Measurements from ENCODE around the gene TEKT5.

The TEKT5 gene

DNA sequence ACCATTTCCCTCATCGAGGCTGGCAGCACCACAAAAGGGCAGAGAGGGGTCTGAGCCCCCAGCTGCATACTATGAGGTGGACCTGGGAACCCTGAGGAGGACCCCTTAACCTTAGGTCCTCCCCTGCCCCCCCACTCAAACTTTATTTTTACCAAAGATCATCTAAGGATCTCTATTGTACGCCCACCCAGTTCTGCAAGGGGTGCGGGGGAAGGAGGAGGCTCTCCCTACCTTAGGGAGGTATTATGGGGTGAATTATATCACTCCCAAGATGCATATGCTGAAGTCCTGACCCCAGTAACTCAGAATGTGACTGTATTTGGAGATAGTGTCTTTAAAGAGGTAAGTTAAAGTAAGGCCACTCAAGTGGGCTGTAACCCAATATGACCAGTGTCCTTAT, 87.6 kb downstream of the TEKT5 start:
- no peak for DNase-seq

- no peak for DNase-seq
Measured at GRCh38 chr16:10606607-10607006, 88.1 kb downstream of the TEKT5 start.

DNA sequence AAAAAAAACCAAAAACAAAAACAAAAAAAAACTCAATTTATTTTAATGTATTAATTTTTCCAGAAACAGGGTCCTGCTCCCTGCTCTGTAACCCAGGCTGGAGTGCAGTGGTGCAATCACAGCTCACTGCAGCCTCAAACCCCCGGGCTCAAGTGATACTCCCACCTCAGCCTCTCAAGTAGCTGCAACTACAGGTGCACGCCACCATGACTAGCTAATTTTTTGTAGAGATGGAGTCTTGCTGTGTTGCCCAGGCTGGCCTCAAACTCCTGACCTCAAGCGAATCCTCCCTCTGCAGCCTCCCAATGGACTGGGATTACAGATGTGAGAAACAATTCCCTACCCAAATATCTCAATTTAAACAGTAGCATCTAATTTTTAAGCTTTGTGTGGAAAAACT, 89.1 kb downstream of the TEKT5 start:
- no peak for DNase-seq

DNA sequence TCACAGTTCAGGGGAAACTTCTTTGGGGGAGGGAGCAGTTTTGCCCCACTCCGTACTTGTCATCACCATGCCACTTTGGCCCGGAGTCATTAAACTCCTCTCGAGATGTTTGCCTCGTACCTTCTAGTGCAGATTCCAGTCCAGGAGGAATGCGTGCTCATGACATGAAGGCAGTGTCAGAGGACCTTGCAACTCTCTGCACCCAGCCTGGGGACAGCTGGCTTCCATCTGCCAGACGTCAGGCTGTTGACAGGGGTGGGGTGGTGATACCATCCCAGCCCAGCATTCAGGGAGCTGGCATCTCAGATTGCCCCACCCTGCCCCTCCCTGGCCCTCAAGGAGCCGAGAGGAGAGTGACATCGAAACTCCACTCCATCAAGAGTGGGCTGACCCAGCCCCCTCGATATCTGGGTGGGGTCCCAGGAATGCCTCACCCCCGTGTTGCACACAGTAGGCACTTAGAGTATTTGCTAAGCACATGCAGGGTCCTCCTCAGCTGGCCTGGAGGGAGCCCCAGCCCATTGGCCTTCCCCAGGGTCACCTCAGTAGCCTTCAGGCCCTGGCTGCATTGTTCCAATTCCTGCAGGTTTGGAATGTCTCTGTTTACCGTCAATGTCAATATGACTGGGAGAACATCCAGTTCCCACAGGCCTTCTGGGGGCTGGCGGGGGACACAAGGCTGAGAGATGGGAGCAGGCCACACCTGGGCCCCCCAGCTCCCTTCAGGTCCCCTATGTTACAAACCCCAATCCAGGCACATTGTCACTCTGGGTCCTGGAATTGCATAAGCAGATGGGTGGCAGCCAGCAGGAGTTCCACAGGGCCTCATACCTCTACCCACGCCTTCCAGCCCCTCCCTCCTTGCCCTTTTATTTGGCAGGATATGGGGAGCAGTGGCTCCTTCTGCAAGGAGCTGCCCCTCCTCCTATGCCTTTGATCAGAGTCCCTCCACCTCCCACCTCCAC, 93.0 kb downstream of the TEKT5 start:
- no peak for DNase-seq

GRCh38 chr16:10600782-10601443, 93.8 kb downstream of the TEKT5 start:
- DNase-seq: no peak

GRCh38 chr16:10599626-10600025, 95.1 kb downstream of the TEKT5 start:
- DNase-seq: no peak

DNA sequence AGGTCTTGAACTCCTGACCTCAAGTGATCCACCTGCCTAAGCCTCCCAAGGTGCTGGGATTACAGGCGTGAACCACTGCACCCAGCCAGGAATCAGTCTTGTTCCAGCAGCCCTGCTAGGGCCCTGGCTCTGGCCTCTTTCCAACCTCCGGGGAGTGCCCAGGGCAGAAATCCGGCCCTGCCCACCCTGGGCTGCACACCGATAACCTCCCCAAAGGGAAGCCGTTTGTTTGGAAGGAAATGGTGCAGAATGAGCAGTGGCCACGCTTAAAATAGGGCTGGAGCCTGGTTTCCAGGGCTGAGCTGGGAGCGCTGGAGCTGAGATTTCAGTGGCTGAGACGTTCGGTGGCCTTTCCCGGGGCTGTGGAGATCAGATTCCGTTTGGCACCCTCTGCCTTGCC, 96.6 kb downstream of the TEKT5 start:
- DNase-seq: no peak

DNA sequence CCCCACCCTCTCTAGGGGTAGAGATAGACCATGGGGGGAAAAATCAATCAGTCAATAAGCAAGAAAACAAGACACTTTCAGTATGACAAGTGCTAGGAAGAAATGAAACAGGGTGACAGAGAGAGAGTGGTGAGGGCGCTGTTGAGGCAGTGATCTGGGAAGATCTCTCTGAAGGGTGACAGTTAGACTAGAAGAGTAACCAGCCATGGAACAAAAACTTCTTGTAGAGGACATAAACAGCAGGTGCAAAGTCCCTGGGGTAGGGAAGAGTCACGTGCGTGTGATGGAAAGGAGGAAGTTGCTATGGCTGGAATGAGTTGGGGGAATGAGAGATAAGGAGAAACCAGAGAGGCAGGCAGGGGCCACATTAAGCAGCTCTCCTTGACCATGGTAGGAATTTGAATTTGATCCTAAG, 97.5 kb downstream of the TEKT5 start:
- no peak for DNase-seq

DNA sequence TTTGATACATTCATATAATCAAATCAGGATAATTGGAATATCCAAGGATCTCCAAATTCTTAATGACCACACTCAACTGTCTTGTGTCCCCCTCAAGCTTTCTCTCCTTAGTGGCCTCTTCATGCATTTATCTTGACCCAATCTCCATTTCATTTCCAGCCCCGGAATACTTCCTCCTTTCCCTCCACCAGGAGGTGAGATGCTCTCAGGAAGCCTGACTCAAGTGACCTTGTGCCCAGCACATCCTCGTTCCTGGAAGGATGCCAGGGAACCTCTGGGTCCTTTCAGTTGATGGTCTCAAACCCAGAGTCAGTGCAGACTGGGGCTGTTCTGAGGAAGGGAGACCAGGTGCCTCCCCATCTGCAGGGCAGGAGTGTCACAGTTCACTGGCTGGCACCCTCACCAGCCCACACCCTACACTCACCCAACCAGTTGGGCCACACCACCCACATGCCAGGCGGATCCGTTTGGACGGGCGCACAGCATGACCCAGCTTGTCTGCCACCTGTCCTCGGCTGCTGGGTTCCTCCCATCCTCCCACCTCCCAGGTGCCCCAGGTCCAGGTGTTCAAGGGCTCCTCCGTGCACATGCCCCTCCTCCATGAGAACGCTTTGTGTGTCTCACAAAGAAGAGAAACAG, 100.3 kb downstream of the TEKT5 start:
- DNase-seq: peak; percentile 86

GRCh38 chr16:10592611-10593010, 102.1 kb downstream of the TEKT5 start:
- DNase-seq: no peak

DNA sequence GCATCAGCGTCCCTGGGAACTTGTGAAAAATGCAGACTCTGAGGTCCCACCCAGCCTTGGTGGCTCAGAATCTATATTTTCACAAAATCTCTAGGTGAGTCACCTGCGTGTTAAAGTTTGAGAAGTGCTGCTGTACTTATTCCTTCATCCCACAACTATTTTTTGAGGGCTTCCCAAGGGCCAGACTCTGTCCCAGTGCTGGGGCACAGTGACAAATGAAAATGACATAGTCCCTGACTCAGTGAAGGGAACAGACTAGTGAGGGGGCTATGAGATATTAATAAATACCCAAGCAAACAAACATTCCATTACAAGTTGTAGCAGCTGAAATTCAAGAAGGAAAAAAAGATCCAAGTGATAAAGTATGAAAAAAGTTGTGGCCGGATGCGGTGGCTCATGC, 104.4 kb downstream of the TEKT5 start:
- DNase-seq: no peak

- no peak for DNase-seq
Measured at GRCh38 chr16:10589109-10589508, 105.6 kb downstream of the TEKT5 start.

GRCh38 chr16:10587622-10588021, 107.1 kb downstream of the TEKT5 start:
- no peak for DNase-seq

DNA sequence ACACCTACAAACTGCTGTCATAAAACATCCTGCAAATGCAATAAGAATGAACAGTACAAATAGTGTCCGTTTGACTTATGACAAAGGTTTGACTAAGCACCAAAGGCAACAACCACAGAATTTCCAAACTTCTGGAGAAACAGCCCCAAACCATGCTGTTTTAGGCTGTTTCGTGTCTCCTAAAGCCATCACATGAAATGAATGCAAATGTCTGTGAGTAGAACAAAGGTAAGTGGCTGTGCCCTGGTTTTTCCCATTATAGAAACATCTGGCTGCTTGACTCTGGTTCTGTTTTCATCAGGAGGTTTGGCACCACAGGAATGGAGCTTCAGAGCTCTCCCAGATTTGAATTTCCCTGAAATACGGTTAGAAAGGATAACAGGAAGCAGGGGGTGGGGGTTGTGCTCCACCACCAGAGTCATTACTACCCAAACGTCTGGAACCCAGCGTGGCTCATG, 109.7 kb downstream of the TEKT5 start:
- no peak for DNase-seq

DNA sequence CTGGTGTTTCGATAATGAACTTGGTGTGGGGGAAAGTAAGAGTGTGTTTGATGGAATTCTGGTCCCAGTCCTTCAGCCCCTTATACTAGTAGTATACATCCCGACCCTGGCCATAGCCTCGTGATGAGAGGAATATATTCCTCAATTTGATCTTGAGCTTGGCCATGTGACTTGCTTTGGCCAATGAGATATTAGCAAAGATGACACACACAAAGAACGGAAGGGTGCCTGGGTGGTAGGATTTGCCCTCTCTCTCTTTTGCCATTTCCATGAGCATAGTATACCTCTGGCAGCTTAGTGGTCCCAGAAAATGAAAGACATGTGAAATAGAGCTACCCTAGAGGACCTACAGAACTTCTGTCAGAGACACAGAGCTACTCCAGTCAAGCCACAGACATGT, 111.5 kb downstream of the TEKT5 start:
- DNase-seq: no peak

DNA sequence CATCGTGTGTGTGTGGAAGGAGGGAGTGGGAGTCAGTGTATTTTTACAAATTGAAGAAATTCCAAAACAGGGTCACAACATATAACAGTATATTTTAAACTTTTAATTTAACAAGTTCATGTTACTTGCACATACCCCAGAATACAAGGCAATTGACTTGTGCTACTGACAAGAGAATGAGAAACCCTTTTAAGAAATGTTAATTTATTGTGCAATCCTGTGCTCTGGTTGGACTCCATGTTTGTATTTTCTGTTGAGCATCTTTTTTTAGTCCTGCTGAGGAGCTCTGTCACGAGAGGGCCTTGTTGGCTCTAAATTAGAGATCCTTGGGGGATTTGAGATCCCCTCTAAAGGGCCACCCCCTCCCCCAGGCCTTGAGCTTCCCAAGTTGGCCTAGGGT, 113.2 kb downstream of the TEKT5 start:
- no peak for DNase-seq

DNA sequence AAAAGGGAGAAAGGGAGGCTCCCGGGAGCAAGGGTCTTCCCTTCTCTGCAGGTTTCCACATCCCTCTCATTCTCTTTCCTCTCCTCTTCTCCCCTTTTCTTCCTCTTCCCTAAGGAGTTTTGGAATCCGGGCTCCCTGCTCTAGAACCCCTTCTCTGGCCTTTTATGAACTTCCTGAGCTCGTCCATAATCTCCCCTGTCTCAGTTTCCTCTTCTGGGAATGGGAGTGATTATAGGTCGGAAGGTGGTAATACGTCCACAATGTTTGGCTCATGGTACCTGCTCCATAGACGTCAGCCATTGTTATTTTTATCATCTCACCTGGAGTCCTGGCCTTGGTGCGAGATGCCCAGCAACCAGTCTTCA, 113.9 kb downstream of the TEKT5 start:
- no peak for DNase-seq

DNA sequence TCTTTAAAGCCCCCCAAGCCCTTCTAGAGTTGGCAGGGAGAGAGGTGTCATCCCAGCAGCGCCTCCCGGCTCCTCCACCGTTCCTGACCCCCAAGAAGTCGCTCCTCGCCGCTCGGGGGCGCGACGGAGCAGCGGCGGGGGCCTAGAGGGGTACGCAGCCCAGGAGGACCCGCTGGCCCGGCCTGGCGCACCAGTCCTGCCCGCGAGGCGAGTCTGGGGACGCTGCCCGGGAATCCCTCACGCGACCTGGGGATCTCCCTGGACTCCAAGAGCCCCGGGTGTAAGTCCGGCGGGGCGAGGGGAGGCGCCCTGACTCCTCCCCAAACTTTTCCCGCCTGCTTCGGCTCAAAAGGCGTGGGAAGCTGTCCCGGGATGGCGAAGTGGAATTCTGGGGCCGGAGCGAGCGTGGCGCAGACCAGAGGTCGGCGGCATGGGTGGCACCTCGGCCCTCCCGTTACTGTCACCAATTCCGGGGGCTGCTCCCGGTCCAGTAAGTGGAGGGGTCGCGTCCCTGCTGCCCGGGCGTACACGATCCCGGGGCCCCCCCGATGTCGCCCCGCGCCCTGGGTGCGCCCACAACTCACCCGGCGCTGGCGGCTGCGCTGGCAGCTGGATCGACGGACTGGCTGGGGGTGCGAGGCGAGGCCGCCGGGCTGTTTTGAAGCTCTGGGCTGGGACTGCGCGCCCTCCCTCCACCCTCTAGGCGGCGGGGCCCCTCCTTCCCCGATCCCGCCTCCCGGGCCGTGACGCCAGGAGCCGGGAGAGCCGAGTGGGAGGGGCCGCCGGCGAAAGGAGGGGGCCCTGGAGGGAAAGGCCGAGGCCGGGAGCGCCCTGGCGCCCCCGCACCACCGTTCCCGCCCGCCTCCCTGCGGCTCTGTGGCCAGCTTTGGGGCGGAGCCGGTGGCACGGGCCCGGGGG, 114.5 kb downstream of the TEKT5 start, which contains the start of gene EMP2:
EMP2 (minus strand) TSS at position 634 of the 918 bp plus-strand sequence. CDS start 32,981 bp downstream, outside the sequence.
- peak; percentile 68 for DNase-seq

GRCh38 chr16:10579575-10579964, 115.2 kb downstream of the TEKT5 start:
- no peak for DNase-seq

GRCh38 chr16:10578474-10579316, 116.0 kb downstream of the TEKT5 start:
- no peak for DNase-seq
